A673 (cell line): ENCODE measurements around the gene ATP5F1D.

Experiments
- EZH2 ChIP-seq: fragments of 200-600 bp; sonication (generic); IDR thresholded peaks from 2 replicates; pipeline ENCODE4 v1.6.1; 2017; ENCODE audit warnings: borderline replicate concordance, low read depth, mild to moderate bottlenecking, mixed read lengths, antibody characterized with exemption, low read length; ENCODE audit not compliant: poor library complexity, severe bottlenecking
- TF ChIP-seq, protein P1 (sequence below): fragments of 300-800, 200-600 bp; sonication (generic); conservative IDR thresholded peaks from 2 replicates; pipeline ENCODE4 v1.5.1; 2017; ENCODE audit warnings: low read depth, mild to moderate bottlenecking, antibody characterized with exemption, low read length, moderate library complexity, mixed read lengths

- no peak for TF ChIP-seq EZH2
- TF ChIP-seq, protein P1, sequence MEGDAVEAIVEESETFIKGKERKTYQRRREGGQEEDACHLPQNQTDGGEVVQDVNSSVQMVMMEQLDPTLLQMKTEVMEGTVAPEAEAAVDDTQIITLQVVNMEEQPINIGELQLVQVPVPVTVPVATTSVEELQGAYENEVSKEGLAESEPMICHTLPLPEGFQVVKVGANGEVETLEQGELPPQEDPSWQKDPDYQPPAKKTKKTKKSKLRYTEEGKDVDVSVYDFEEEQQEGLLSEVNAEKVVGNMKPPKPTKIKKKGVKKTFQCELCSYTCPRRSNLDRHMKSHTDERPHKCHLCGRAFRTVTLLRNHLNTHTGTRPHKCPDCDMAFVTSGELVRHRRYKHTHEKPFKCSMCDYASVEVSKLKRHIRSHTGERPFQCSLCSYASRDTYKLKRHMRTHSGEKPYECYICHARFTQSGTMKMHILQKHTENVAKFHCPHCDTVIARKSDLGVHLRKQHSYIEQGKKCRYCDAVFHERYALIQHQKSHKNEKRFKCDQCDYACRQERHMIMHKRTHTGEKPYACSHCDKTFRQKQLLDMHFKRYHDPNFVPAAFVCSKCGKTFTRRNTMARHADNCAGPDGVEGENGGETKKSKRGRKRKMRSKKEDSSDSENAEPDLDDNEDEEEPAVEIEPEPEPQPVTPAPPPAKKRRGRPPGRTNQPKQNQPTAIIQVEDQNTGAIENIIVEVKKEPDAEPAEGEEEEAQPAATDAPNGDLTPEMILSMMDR = no peak
These were observed 5.7 kb upstream of the ATP5F1D start for GRCh38 chr19:1235625-1236538.
